ENCODE measurements around the gene LY6G5C. TPM values are rescaled to one million over a fixed set of nuclear protein-coding genes. Genes with fewer than 3 reads are reported as not detected.

LY6G5C gene
- total RNA-seq, 2 donors from 2014 or later, result 5.4 to 8.8 TPM

- Mint-ChIP-seq H3K27me3 (no peaks in the 10 kb centered on the region), H3K4me3 (no peak overlapping the region)
Measured at GRCh38 chr6:31640612-31641011, 40.3 kb downstream of the LY6G5C start.

GRCh38 chr6:31639449-31639861 lies 41.4 kb downstream of the LY6G5C start:
- H3K36me3 Mint-ChIP-seq, result peaks cover 20% of the 10 kb centered on the region
- no peak overlapping the region for H3K4me3 Mint-ChIP-seq
- peaks cover 0 to 4% of the 10 kb centered on the region in 2 donors for H3K4me1 Mint-ChIP-seq (ENCODE audit: low read depth in 2 of 2)
- no peaks in the 10 kb centered on the region for H3K9me3 Mint-ChIP-seq
- ATAC-seq (no peak), DNase-seq (ENCODE audit: low spot score) (no peak)
- H3K27me3 Mint-ChIP-seq, result no peaks in the 10 kb centered on the region
- peak overlapping the region; percentile 27 to 33 for H3K27ac Mint-ChIP-seq

More at GRCh38 chr6:31640612-31641011, 40.3 kb downstream of the LY6G5C start:
- ATAC-seq (no peak), DNase-seq (ENCODE audit: low spot score) (no peak)
- Mint-ChIP-seq H3K9me3 (no peaks in the 10 kb centered on the region), H3K36me3 (peaks cover 19% of the 10 kb centered on the region), H3K27ac (no peak overlapping the region), H3K4me1 (ENCODE audit: low read depth in 2 of 2) (peaks cover 0 to 10% of the 10 kb centered on the region in 2 donors)

DNA sequence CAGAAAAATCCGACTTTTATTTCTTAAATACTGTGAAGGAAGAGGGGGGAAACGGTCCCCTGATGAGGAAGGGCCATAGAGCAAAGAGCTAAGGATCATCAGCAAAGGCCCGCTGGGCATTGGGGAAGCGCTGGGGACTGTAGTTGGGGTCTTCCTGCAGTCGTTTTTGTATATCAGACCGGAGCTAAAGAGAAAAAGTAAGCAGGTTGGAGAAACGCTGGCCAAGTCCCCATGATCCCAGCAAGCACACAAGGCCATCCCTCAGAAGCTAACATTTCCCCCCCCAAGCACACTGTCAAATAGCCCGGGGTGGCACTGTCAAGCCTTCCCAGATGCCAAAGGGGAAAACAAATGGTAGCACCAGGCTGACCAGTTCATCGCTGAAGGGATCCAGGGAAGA lies 41.8 kb downstream of the LY6G5C start:
- no peak overlapping the region for H3K27ac Mint-ChIP-seq
- ATAC-seq (no peak), DNase-seq (ENCODE audit: low spot score) (no peak)
- no peaks in the 10 kb centered on the region for H3K9me3 Mint-ChIP-seq
- no peak overlapping the region for H3K4me3 Mint-ChIP-seq
- peaks cover 22% of the 10 kb centered on the region for H3K36me3 Mint-ChIP-seq
- H3K4me1 Mint-ChIP-seq (ENCODE audit: low read depth in 2 of 2), result peaks cover 0 to 5% of the 10 kb centered on the region in 2 donors
- no peaks in the 10 kb centered on the region for H3K27me3 Mint-ChIP-seq

DNA sequence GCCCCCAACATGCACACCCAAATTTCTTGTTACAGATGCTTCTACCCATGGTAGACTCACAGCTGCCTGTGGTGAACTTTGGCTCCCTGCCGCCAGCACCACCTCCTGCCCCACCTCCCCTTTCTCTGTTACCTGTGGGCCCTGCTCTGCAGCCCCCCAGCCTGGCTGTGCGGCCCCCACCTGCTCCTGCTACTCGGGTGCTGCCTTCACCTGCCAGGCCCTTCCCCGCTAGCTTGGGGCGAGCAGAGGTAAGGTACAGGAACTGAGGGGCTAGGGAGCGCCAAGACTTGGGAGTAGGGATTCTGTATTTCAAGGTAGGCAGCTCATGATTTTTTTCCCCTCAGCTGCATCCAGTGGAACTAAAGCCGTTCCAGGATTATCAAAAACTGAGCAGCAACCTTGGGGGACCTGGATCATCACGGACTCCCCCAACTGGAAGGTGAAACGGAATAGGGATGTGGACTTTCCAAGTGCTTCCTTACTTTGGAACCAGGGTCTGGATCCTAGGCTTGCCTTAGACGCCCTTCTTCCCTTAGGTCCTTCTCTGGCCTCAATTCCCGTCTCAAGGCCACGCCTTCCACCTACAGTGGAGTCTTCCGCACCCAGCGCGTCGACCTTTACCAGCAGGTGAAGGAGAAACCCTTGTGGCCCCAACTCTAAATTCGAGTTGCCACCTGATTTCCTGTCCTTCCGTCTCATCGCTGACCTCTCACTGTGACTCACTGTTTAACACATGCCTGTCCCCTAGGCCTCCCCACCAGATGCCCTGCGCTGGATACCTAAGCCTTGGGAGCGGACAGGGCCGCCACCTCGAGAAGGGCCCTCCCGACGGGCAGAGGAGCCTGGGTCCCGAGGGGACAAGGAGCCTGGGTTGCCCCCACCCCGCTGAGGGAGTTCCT lies 43.9 kb downstream of the LY6G5C start:
- Mint-ChIP-seq H3K9me3 (no peaks in the 10 kb centered on the region), H3K27me3 (no peaks in the 10 kb centered on the region), H3K4me1 (ENCODE audit: low read depth in 2 of 2) (peaks cover 0 to 10% of the 10 kb centered on the region in 2 donors), H3K4me3 (no peak overlapping the region), H3K36me3 (peaks cover 26% of the 10 kb centered on the region), H3K27ac (no peak overlapping the region)
- no peak for ATAC-seq
- no peak for DNase-seq (ENCODE audit: low spot score)

DNA sequence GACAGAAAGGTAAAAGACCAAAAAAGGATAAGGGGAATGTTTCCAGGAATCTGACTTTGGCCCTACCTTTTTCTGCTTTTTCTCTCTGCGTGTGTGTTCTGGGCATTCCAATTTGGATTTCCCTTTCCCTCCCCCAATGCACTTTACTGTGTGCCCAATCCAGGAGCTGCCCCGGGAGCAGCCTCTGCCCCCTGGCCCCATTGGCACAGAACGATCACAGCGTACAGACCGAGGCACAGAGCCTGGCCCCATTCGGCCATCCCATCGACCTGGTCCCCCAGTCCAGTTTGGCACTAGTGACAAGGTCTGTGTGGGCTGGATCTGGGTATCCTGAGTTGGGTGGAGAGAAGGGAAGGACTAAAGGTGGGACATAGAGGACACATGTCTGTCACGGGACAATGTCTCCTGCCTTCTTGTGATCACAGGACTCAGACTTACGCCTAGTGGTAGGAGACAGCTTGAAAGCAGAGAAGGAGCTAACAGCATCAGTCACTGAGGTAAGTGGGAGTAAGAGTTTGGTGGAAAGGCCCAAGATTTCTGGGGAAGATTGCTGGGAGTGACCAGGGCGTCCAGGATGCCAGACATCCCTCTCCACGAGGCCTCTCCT lies 45.8 kb downstream of the LY6G5C start:
- Mint-ChIP-seq H3K4me1 (ENCODE audit: low read depth in 2 of 2) (peaks cover 0 to 15% of the 10 kb centered on the region in 2 donors), H3K36me3 (peaks cover 26% of the 10 kb centered on the region), H3K27ac (no peak overlapping the region), H3K9me3 (no peaks in the 10 kb centered on the region), H3K27me3 (no peaks in the 10 kb centered on the region), H3K4me3 (no peak overlapping the region)
- DNase-seq (ENCODE audit: low spot score) (no peak), ATAC-seq (peak in 1 of 2 donors; percentile 30)

- ATAC-seq, result no peak
- H3K9me3 Mint-ChIP-seq, result no peaks in the 10 kb centered on the region
- no peak overlapping the region for H3K27ac Mint-ChIP-seq
- H3K4me1 Mint-ChIP-seq (ENCODE audit: low read depth in 2 of 2), result peaks cover 0 to 11% of the 10 kb centered on the region in 2 donors
- H3K36me3 Mint-ChIP-seq, result peaks cover 26% of the 10 kb centered on the region
- H3K4me3 Mint-ChIP-seq, result no peak overlapping the region
- no peaks in the 10 kb centered on the region for H3K27me3 Mint-ChIP-seq
- no peak for DNase-seq (ENCODE audit: low spot score)
Measured at GRCh38 chr6:31634131-31634530, 46.7 kb downstream of the LY6G5C start.

- Mint-ChIP-seq H3K9me3 (no peaks in the 10 kb centered on the region), H3K27me3 (no peaks in the 10 kb centered on the region), H3K36me3 (peaks cover 26% of the 10 kb centered on the region), H3K27ac (no peak overlapping the region), H3K4me1 (ENCODE audit: low read depth in 2 of 2) (peaks cover 0 to 11% of the 10 kb centered on the region in 2 donors), H3K4me3 (no peak overlapping the region)
- ATAC-seq (no peak), DNase-seq (ENCODE audit: low spot score) (no peak)
Measured at GRCh38 chr6:31633447-31633846, 47.4 kb downstream of the LY6G5C start.

- Mint-ChIP-seq H3K36me3 (peaks cover 35% of the 10 kb centered on the region), H3K27me3 (no peaks in the 10 kb centered on the region), H3K27ac (peak overlapping the region in 1 of 2 donors; percentile 46), H3K4me3 (no peak overlapping the region), H3K9me3 (no peaks in the 10 kb centered on the region), H3K4me1 (ENCODE audit: low read depth in 2 of 2) (peaks cover 9 to 17% of the 10 kb centered on the region in 2 donors)
- ATAC-seq, result no peak
- DNase-seq (ENCODE audit: low spot score), result no peak
Measured at GRCh38 chr6:31632279-31632946, 48.5 kb downstream of the LY6G5C start.

DNA sequence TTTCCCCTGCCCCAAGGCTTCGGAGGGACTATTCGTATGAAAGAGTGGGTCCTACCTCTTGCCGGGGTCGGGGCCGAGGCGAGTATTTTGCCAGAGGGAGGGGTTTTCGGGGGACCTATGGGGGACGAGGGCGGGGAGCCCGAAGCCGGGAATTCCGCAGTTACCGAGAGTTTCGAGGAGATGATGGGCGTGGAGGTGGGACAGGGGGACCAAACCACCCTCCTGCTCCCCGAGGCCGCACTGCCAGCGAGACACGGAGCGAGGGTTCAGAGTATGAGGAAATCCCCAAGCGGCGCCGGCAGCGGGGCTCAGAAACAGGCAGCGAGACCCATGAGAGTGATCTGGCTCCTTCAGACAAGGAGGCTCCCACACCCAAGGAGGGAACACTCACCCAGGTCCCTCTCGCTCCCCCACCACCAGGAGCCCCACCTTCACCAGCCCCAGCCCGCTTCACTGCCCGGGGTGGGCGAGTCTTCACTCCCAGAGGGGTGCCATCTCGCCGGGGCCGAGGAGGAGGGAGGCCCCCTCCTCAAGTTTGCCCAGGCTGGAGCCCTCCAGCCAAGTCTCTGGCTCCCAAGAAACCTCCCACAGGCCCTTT lies 49.1 kb downstream of the LY6G5C start:
- Mint-ChIP-seq H3K4me3 (no peak overlapping the region), H3K36me3 (peaks cover 41% of the 10 kb centered on the region), H3K27me3 (no peaks in the 10 kb centered on the region), H3K27ac (peak overlapping the region in 1 of 2 donors; percentile 48), H3K9me3 (no peaks in the 10 kb centered on the region), H3K4me1 (ENCODE audit: low read depth in 2 of 2) (peaks cover 14 to 17% of the 10 kb centered on the region in 2 donors)
- DNase-seq (ENCODE audit: low spot score) (no peak), ATAC-seq (no peak)

DNA sequence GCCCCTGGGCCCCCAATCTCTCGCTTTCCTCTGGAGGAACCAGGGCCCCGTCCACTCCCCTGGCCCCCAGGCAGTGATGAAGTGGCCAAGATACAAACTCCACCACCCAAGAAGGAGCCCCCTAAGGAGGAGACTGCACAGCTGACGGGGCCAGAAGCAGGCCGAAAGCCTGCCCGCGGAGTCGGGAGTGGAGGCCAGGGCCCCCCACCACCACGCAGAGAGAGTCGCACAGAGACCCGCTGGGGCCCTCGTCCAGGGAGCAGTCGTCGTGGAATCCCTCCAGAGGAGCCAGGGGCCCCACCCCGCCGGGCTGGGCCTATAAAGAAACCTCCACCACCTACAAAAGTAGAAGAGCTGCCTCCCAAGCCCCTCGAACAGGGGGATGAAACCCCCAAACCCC lies 49.7 kb downstream of the LY6G5C start:
- peaks cover 19 to 21% of the 10 kb centered on the region in 2 donors for H3K4me1 Mint-ChIP-seq (ENCODE audit: low read depth in 2 of 2)
- H3K27ac Mint-ChIP-seq, result peak overlapping the region in 1 of 2 donors; percentile 48
- peaks cover 47% of the 10 kb centered on the region for H3K36me3 Mint-ChIP-seq
- DNase-seq (ENCODE audit: low spot score), result no peak
- no peak for ATAC-seq
- no peaks in the 10 kb centered on the region for H3K27me3 Mint-ChIP-seq
- no peak overlapping the region for H3K4me3 Mint-ChIP-seq
- no peaks in the 10 kb centered on the region for H3K9me3 Mint-ChIP-seq

- peaks cover 46% of the 10 kb centered on the region for H3K36me3 Mint-ChIP-seq
- H3K4me3 Mint-ChIP-seq, result no peak overlapping the region
- DNase-seq (ENCODE audit: low spot score) (no peak), ATAC-seq (no peak)
- peak overlapping the region in 1 of 2 donors; percentile 33 for H3K27ac Mint-ChIP-seq
- H3K4me1 Mint-ChIP-seq (ENCODE audit: low read depth in 2 of 2), result peaks cover 21 to 23% of the 10 kb centered on the region in 2 donors
- no peaks in the 10 kb centered on the region for H3K9me3 Mint-ChIP-seq
- no peaks in the 10 kb centered on the region for H3K27me3 Mint-ChIP-seq
Measured at GRCh38 chr6:31630177-31630934, 50.5 kb downstream of the LY6G5C start.

DNA sequence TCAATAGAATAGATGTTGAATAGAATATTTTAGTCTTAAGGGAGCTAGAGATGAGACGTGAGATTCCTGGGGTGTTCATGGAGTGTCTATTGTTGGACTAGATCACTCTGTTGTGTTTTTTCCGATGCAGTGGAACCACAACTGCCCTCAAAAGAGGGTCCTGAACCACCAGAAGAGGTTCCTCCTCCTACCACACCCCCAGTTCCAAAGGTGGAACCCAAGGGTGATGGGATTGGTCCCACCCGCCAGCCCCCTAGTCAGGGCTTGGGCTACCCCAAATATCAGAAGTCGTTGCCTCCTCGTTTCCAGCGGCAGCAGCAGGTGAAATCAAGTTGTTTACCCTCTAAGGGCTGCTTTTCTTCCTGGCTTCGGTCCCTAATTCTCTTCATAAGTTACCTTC lies 51.9 kb downstream of the LY6G5C start:
- H3K4me1 Mint-ChIP-seq (ENCODE audit: low read depth in 2 of 2), result peaks cover 20 to 23% of the 10 kb centered on the region in 2 donors
- H3K36me3 Mint-ChIP-seq, result peaks cover 39% of the 10 kb centered on the region
- no peaks in the 10 kb centered on the region for H3K9me3 Mint-ChIP-seq
- DNase-seq (ENCODE audit: low spot score) (no peak), ATAC-seq (no peak)
- H3K4me3 Mint-ChIP-seq, result no peak overlapping the region
- no peaks in the 10 kb centered on the region for H3K27me3 Mint-ChIP-seq
- H3K27ac Mint-ChIP-seq, result no peak overlapping the region

- no peak overlapping the region for H3K4me3 Mint-ChIP-seq
- no peak for DNase-seq (ENCODE audit: low spot score)
- peaks cover 19 to 25% of the 10 kb centered on the region in 2 donors for H3K4me1 Mint-ChIP-seq (ENCODE audit: low read depth in 2 of 2)
- H3K27me3 Mint-ChIP-seq, result no peaks in the 10 kb centered on the region
- ATAC-seq, result no peak
- H3K36me3 Mint-ChIP-seq, result peaks cover 36% of the 10 kb centered on the region
- H3K27ac Mint-ChIP-seq, result no peak overlapping the region
- no peaks in the 10 kb centered on the region for H3K9me3 Mint-ChIP-seq
Measured at GRCh38 chr6:31627690-31628287, 53.1 kb downstream of the LY6G5C start.
